Measurements from ENCODE around the gene BACH2.

GRCh38 chr6:90118069-90118468, 178.6 kb downstream of the BACH2 start:
- TF ChIP-seq CTCF (conservative IDR thresholded peaks at IDR 0.05) (no peak), ZFX (IDR thresholded peaks at IDR 0.05) (no peak)

Measured in C4-2B (cell line).